ENCODE data around the gene FKBP6.
"Not testable (repeated sequence)": the region's sequence is repeated elsewhere in the genome, so short reads cannot be mapped to it uniquely, and the experiment has no call there.

The FKBP6 gene

GRCh38 chr7:73324081-73324845 lies 3.7 kb upstream of the FKBP6 start:
- DNase-seq, result not testable (repeated sequence)

- DNase-seq, result not testable (repeated sequence)
Observed at GRCh38 chr7:73325424-73325823, 2.5 kb upstream of the FKBP6 start.

GRCh38 chr7:73327449-73327848 lies 512 bp upstream of the FKBP6 start:
- DNase-seq, result not testable (repeated sequence)

- no peak for DNase-seq
Observed at GRCh38 chr7:73328696-73329095, 735 bp downstream of the FKBP6 start.

GRCh38 chr7:73329861-73330581 lies 2.1 kb downstream of the FKBP6 start:
- no peak for DNase-seq

- DNase-seq, result no peak
Observed at GRCh38 chr7:73330772-73331171, 2.8 kb downstream of the FKBP6 start.

- no peak for DNase-seq
Observed at GRCh38 chr7:73332447-73332846, 4.5 kb downstream of the FKBP6 start.

- DNase-seq, result no peak
Observed at GRCh38 chr7:73338321-73338720, 10.4 kb downstream of the FKBP6 start.

- no peak for DNase-seq
Observed at GRCh38 chr7:73340514-73340913, 12.6 kb downstream of the FKBP6 start.

GRCh38 chr7:73341877-73342276 lies 13.9 kb downstream of the FKBP6 start:
- DNase-seq, result no peak

GRCh38 chr7:73342645-73343044 lies 14.7 kb downstream of the FKBP6 start:
- DNase-seq, result no peak

- DNase-seq, result no peak
Observed at GRCh38 chr7:73343671-73344380, 15.9 kb downstream of the FKBP6 start.

GRCh38 chr7:73345538-73345937 lies 17.6 kb downstream of the FKBP6 start:
- no peak for DNase-seq

- no peak for DNase-seq
Observed at GRCh38 chr7:73345951-73346350, 18.0 kb downstream of the FKBP6 start.

- DNase-seq, result no peak
Observed at GRCh38 chr7:73349763-73350162, 21.8 kb downstream of the FKBP6 start.

- DNase-seq, result no peak
Observed at GRCh38 chr7:73350306-73351068, 22.5 kb downstream of the FKBP6 start.

GRCh38 chr7:73351447-73352167 lies 23.6 kb downstream of the FKBP6 start:
- no peak for DNase-seq

GRCh38 chr7:73352784-73353183 lies 24.8 kb downstream of the FKBP6 start:
- no peak for DNase-seq

GRCh38 chr7:73353243-73353642 lies 25.3 kb downstream of the FKBP6 start:
- no peak for DNase-seq

GRCh38 chr7:73354196-73354595 lies 26.2 kb downstream of the FKBP6 start:
- no peak for DNase-seq

GRCh38 chr7:73354821-73355220 lies 26.9 kb downstream of the FKBP6 start:
- DNase-seq, result no peak

- no peak for DNase-seq
Observed at GRCh38 chr7:73356159-73356558, 28.2 kb downstream of the FKBP6 start.
